ENCODE data around the gene PSMD11.
A peak's percentile ranks its signal among the peaks of the same experiment; 100 is the strongest.

PSMD11 gene

DNA sequence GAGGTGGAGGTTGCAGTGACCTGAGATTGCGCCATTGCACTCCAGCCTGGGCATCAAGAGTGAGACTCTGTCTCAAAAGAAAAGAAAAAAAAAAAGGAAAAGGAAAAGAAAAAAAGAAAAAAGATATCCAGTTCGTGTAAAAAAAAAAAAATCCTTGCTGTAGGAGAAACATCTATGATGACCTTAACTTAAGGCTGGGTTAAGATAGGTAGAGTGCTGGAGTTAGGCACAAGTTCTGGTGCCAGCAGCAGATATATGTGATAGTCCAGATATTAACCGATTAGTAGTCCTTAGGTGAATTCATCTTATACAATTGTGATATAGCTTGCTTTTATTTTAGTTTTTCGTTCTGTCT is 17.2 kb downstream of the PSMD11 start:
- TF ChIP-seq, protein P1, sequence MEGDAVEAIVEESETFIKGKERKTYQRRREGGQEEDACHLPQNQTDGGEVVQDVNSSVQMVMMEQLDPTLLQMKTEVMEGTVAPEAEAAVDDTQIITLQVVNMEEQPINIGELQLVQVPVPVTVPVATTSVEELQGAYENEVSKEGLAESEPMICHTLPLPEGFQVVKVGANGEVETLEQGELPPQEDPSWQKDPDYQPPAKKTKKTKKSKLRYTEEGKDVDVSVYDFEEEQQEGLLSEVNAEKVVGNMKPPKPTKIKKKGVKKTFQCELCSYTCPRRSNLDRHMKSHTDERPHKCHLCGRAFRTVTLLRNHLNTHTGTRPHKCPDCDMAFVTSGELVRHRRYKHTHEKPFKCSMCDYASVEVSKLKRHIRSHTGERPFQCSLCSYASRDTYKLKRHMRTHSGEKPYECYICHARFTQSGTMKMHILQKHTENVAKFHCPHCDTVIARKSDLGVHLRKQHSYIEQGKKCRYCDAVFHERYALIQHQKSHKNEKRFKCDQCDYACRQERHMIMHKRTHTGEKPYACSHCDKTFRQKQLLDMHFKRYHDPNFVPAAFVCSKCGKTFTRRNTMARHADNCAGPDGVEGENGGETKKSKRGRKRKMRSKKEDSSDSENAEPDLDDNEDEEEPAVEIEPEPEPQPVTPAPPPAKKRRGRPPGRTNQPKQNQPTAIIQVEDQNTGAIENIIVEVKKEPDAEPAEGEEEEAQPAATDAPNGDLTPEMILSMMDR (IDR thresholded peaks at IDR 0.05), result no peak

GRCh38 chr17:32461853-32462617 is 17.7 kb downstream of the PSMD11 start:
- Histone ChIP-seq H3K27me3 (ENCODE audit: control insufficient read depth, insufficient read depth, low read length) (no peaks in the 10 kb centered on the region), H3K36me3 (ENCODE audit: control insufficient read depth, insufficient read depth, low read length) (no peaks in the 10 kb centered on the region), H2AFZ (no peak overlapping the region), H3K27ac (no peak overlapping the region), H3K79me2 (peaks cover 34% of the 10 kb centered on the region), H3K9ac (no peak overlapping the region), H3K9me3 (ENCODE audit: control insufficient read depth, low read length) (no peaks in the 10 kb centered on the region), H3K4me3 (ENCODE audit: low read depth, low read length) (no peak overlapping the region), H3K4me2 (ENCODE audit: low read length) (no peak overlapping the region), H3K4me1 (peaks cover 8% of the 10 kb centered on the region)
- TF ChIP-seq, protein P1 (IDR thresholded peaks at IDR 0.05), result peak; percentile 64

More for the DNA sequence above, 17.2 kb downstream of the PSMD11 start:
- Histone ChIP-seq H3K36me3 (ENCODE audit: control insufficient read depth, insufficient read depth, low read length) (no peaks in the 10 kb centered on the region), H3K9me3 (ENCODE audit: control insufficient read depth, low read length) (no peaks in the 10 kb centered on the region), H2AFZ (no peak overlapping the region), H3K9ac (no peak overlapping the region), H3K79me2 (peaks cover 40% of the 10 kb centered on the region), H3K4me2 (ENCODE audit: low read length) (no peak overlapping the region), H3K27me3 (ENCODE audit: control insufficient read depth, insufficient read depth, low read length) (no peaks in the 10 kb centered on the region), H3K27ac (no peak overlapping the region), H3K4me1 (peaks cover 8% of the 10 kb centered on the region), H3K4me3 (ENCODE audit: low read depth, low read length) (no peak overlapping the region)

GRCh38 chr17:32463304-32463703 is 19.0 kb downstream of the PSMD11 start:
- Histone ChIP-seq H3K27me3 (ENCODE audit: control insufficient read depth, insufficient read depth, low read length) (no peaks in the 10 kb centered on the region), H3K9ac (no peak overlapping the region), H3K4me2 (ENCODE audit: low read length) (no peak overlapping the region), H3K4me3 (ENCODE audit: low read depth, low read length) (no peak overlapping the region), H3K79me2 (peaks cover 30% of the 10 kb centered on the region), H3K27ac (no peak overlapping the region), H2AFZ (no peak overlapping the region), H3K9me3 (ENCODE audit: control insufficient read depth, low read length) (no peaks in the 10 kb centered on the region), H3K4me1 (peaks cover 8% of the 10 kb centered on the region), H3K36me3 (ENCODE audit: control insufficient read depth, insufficient read depth, low read length) (no peaks in the 10 kb centered on the region)
- TF ChIP-seq, protein P1 (IDR thresholded peaks at IDR 0.05), result no peak

GRCh38 chr17:32464374-32464773 is 20.1 kb downstream of the PSMD11 start:
- H3K4me2 ChIP-seq (ENCODE audit: low read length), result no peak overlapping the region
- no peak overlapping the region for H3K4me3 ChIP-seq (ENCODE audit: low read depth, low read length)
- no peaks in the 10 kb centered on the region for H3K36me3 ChIP-seq (ENCODE audit: control insufficient read depth, insufficient read depth, low read length)
- no peak overlapping the region for H2AFZ ChIP-seq
- H3K9me3 ChIP-seq (ENCODE audit: control insufficient read depth, low read length), result no peaks in the 10 kb centered on the region
- TF ChIP-seq, protein P1 (IDR thresholded peaks at IDR 0.05), result no peak
- H3K27ac ChIP-seq, result no peak overlapping the region
- no peak overlapping the region for H3K9ac ChIP-seq
- H3K79me2 ChIP-seq, result peaks cover 32% of the 10 kb centered on the region
- peaks cover 5% of the 10 kb centered on the region for H3K4me1 ChIP-seq
- no peaks in the 10 kb centered on the region for H3K27me3 ChIP-seq (ENCODE audit: control insufficient read depth, insufficient read depth, low read length)

DNA sequence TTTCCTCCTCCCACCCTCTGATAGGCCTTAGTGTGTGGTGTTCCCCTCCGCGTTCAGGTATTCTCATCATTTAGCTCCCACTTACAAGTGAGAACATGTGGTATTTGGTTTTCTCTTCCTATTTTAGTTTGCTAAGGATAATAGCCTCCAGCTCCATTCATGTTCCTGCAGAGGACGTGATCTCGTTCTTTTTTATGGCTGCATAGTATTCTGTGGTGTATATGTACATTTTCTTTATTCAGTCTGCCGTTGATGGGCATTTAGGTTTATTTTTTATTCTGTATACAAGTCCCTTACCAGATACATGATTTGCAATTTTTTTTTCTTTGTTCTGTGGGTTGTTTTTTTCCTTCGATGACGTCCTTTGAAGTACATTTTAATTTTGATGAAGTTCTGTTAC is 23.6 kb downstream of the PSMD11 start:
- Histone ChIP-seq H3K27me3 (ENCODE audit: control insufficient read depth, insufficient read depth, low read length) (no peaks in the 10 kb centered on the region), H3K9me3 (ENCODE audit: control insufficient read depth, low read length) (no peaks in the 10 kb centered on the region), H3K4me3 (ENCODE audit: low read depth, low read length) (no peak overlapping the region), H3K4me1 (peaks cover 10% of the 10 kb centered on the region), H3K79me2 (peaks cover 13% of the 10 kb centered on the region), H3K36me3 (ENCODE audit: control insufficient read depth, insufficient read depth, low read length) (no peaks in the 10 kb centered on the region), H3K27ac (no peak overlapping the region), H3K9ac (no peak overlapping the region), H2AFZ (no peak overlapping the region), H3K4me2 (ENCODE audit: low read length) (no peak overlapping the region)
- TF ChIP-seq, protein P1 (IDR thresholded peaks at IDR 0.05), result no peak

Measured in parathyroid adenoma (tissue), 2 donors.